Measurements from ENCODE around the gene STEAP3.

DNA sequence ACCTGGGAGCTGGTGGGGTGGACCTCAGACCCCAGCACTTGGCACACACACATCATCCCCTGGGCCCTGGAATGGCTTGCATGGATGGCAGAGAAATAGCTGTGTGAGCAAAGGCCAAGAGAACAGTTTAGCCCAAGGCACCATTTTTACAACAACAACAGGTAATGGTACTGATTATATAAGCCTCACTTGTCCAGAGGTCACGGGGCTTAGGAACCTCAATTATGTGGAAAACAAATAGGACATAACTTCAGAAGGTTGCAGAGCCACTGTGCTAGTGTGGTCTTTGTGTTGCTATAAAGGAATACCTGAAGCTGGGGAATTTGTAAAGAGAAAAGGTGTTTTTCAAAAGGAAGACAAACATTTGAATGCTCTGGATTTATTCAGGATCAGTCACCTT is 13.2 kb downstream of the STEAP3 start:
- TF ChIP-seq, protein P1, sequence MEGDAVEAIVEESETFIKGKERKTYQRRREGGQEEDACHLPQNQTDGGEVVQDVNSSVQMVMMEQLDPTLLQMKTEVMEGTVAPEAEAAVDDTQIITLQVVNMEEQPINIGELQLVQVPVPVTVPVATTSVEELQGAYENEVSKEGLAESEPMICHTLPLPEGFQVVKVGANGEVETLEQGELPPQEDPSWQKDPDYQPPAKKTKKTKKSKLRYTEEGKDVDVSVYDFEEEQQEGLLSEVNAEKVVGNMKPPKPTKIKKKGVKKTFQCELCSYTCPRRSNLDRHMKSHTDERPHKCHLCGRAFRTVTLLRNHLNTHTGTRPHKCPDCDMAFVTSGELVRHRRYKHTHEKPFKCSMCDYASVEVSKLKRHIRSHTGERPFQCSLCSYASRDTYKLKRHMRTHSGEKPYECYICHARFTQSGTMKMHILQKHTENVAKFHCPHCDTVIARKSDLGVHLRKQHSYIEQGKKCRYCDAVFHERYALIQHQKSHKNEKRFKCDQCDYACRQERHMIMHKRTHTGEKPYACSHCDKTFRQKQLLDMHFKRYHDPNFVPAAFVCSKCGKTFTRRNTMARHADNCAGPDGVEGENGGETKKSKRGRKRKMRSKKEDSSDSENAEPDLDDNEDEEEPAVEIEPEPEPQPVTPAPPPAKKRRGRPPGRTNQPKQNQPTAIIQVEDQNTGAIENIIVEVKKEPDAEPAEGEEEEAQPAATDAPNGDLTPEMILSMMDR (IDR thresholded peaks at IDR 0.05 in 4 of 5, conservative IDR thresholded peaks at IDR 0.05 in 1 of 5) = no peak
- no peak for TF ChIP-seq POLR2A (IDR thresholded peaks at IDR 0.05)
